DND-41 (cell line): ENCODE measurements around the gene TARP.

Source experiments
- ATAC-seq: fragments of 200-7000 bp; cut with Tn5 transposase; 3 replicates; pipeline ENCODE4 v1.9.1; 2021; ENCODE audit warnings: low read depth; ENCODE audit not compliant: insufficient read depth
- DNase-seq: peaks from one replicate; pipeline ENCODE4 v3.0.0-alpha.2; 2020
- H2AFZ ChIP-seq: 2 replicates; pipeline ENCODE4 v1.6.0; 2012; ENCODE audit warnings: low read depth, low read length
- H3K27ac ChIP-seq: 2 replicates; pipeline ENCODE4 v1.5.1; 2012; ENCODE audit warnings: low read length, inconsistent platforms
- H3K27me3 ChIP-seq: fragments of 200-600 bp; sonication (generic); 2 replicates; pipeline ENCODE4 v1.6.0; 2012; ENCODE audit warnings: low read length, mild to moderate bottlenecking, inconsistent platforms; ENCODE audit not compliant: insufficient read depth, poor library complexity
- H3K36me3 ChIP-seq: 2 replicates; pipeline ENCODE4 v1.5.1; 2012; ENCODE audit warnings: low read length, inconsistent platforms; ENCODE audit not compliant: insufficient read depth
- H3K4me1 ChIP-seq: 2 replicates; pipeline ENCODE4 v1.5.1; 2012; ENCODE audit warnings: mild to moderate bottlenecking, low read length; ENCODE audit not compliant: insufficient read depth
- H3K4me2 ChIP-seq: 2 replicates; pipeline ENCODE4 v1.6.0; 2012; ENCODE audit warnings: mild to moderate bottlenecking, moderate library complexity, low read length, inconsistent platforms; ENCODE audit not compliant: insufficient read depth
- H3K4me3 ChIP-seq, 2 experiments: fragments of 200-600 bp in 1 of 2; shearing (Covaris generic) in 1 of 2; 2 replicates each; pipeline ENCODE4 v1.5.1; 2012 to 2016; ENCODE audit warnings: inconsistent platforms in 2 of 2, low read length in 2 of 2, mild to moderate bottlenecking in 2 of 2, low read depth in 1 of 2, moderate library complexity in 1 of 2
- H3K79me2 ChIP-seq: 2 replicates; pipeline ENCODE4 v1.6.0; 2012; ENCODE audit warnings: low read length, inconsistent platforms; ENCODE audit not compliant: insufficient read depth
- H3K9ac ChIP-seq: 2 replicates; pipeline ENCODE4 v1.6.0; 2012; ENCODE audit warnings: low read depth, mild to moderate bottlenecking, inconsistent platforms, low read length, moderate library complexity
- H3K9me3 ChIP-seq: 2 replicates; pipeline ENCODE4 v1.5.1; 2012; ENCODE audit warnings: low read length, moderate library complexity, mild to moderate bottlenecking, inconsistent platforms; ENCODE audit not compliant: insufficient read depth, severe bottlenecking
- H4K20me1 ChIP-seq: 2 replicates; pipeline ENCODE4 v1.6.0; 2012; ENCODE audit warnings: low read length; ENCODE audit not compliant: insufficient read depth
- EZH2 ChIP-seq: IDR thresholded peaks from 3 replicates; pipeline ENCODE4 v1.6.1; 2012; ENCODE audit warnings: borderline replicate concordance, low read depth, mild to moderate bottlenecking, moderate library complexity, low read length, inconsistent platforms; ENCODE audit not compliant: severe bottlenecking
- TF ChIP-seq, protein P1 (sequence below): IDR thresholded peaks from 2 replicates; pipeline ENCODE4 v1.5.1; 2012; ENCODE audit warnings: borderline replicate concordance, low read length, moderate library complexity, mild to moderate bottlenecking; ENCODE audit not compliant: poor library complexity, severe bottlenecking; ENCODE audit errors: extremely low read depth

Gene TARP

DNA sequence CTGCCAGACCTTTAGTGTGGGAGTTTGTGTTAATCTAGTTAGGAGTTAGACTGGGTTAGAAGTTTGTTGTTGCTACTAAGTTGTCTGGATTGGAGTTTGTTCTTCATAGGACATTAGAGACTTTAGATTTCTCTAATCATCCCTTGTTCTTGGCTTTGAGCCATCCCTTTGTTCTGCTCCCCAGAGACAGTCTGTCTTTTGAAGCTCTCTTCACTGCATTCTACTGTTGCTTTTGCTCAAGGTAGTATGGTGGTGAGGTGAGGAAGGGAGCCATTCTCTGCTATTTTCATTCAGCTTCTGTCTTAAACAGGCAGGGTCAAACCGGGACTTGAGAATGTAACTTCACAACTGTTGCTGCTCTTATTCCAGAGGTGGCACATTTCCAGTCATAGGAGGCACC is 10.4 kb upstream of the TARP start:
- H2AFZ ChIP-seq, result no peak overlapping the region
- DNase-seq, result no peak
- ATAC-seq, result no peak
- H3K9me3 ChIP-seq, result no peaks in the 10 kb centered on the region
- H4K20me1 ChIP-seq, result no peaks in the 10 kb centered on the region
- no peak overlapping the region for H3K9ac ChIP-seq
- H3K4me1 ChIP-seq, result no peaks in the 10 kb centered on the region
- H3K4me2 ChIP-seq, result no peak overlapping the region
- H3K79me2 ChIP-seq, result no peaks in the 10 kb centered on the region
- H3K4me3 ChIP-seq, result no peak overlapping the region
- no peaks in the 10 kb centered on the region for H3K36me3 ChIP-seq
- H3K27ac ChIP-seq, result no peak overlapping the region
- H3K27me3 ChIP-seq, result no peaks in the 10 kb centered on the region
- TF ChIP-seq, protein P1, sequence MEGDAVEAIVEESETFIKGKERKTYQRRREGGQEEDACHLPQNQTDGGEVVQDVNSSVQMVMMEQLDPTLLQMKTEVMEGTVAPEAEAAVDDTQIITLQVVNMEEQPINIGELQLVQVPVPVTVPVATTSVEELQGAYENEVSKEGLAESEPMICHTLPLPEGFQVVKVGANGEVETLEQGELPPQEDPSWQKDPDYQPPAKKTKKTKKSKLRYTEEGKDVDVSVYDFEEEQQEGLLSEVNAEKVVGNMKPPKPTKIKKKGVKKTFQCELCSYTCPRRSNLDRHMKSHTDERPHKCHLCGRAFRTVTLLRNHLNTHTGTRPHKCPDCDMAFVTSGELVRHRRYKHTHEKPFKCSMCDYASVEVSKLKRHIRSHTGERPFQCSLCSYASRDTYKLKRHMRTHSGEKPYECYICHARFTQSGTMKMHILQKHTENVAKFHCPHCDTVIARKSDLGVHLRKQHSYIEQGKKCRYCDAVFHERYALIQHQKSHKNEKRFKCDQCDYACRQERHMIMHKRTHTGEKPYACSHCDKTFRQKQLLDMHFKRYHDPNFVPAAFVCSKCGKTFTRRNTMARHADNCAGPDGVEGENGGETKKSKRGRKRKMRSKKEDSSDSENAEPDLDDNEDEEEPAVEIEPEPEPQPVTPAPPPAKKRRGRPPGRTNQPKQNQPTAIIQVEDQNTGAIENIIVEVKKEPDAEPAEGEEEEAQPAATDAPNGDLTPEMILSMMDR, result no peak
- no peak for TF ChIP-seq EZH2

DNA sequence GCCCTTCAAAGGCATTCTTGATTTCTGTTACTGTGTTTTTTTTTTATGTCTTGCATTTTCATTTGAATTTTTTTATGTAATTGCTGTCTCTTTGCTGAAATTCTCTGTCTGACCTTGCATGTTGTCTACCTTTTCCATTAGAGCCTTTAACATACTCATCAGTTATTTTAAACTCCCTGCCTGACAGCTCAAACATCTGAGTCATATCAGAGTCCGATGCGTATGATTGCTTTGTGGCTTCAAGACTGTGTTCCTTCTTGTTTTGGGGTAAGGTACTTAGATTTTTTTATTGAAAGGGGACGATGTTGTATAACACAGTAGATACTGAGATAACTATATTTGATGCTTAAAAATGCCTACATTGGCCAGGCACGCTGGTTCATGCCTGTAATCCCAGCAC is 9.7 kb upstream of the TARP start:
- H3K9me3 ChIP-seq, result no peaks in the 10 kb centered on the region
- H2AFZ ChIP-seq, result no peak overlapping the region
- no peak for ATAC-seq

DNA sequence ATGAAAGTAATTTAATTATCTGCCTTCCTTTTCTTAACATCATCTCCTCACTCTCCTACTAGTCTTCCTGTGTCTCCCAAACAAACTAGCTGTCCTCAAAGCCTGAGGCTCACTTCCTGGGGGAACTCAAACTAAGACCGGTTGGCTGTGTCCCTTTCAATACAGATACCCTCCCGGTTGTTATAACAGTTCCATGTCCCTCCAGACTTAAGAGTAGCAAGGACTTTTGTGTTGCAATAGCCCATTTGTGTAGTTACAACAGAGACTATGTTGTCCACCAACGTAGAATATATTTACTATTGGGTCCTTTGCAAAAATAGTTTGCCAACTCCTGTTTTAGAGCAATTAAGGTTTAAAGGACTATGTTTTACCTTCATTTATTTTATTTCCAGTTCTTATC is 8.6 kb upstream of the TARP start:
- Histone ChIP-seq H4K20me1 (no peaks in the 10 kb centered on the region), H3K27me3 (no peaks in the 10 kb centered on the region), H3K79me2 (no peaks in the 10 kb centered on the region), H3K36me3 (no peaks in the 10 kb centered on the region), H3K9me3 (no peaks in the 10 kb centered on the region), H2AFZ (no peak overlapping the region), H3K4me2 (no peak overlapping the region), H3K4me1 (no peaks in the 10 kb centered on the region), H3K4me3 (no peak overlapping the region), H3K27ac (no peak overlapping the region), H3K9ac (no peak overlapping the region)
- no peak for DNase-seq
- TF ChIP-seq, protein P1, result no peak
- TF ChIP-seq EZH2, result no peak
- no peak for ATAC-seq

More for the DNA sequence above, 9.7 kb upstream of the TARP start:
- DNase-seq, result no peak
- no peaks in the 10 kb centered on the region for H4K20me1 ChIP-seq
- H3K27ac ChIP-seq, result no peak overlapping the region
- H3K27me3 ChIP-seq, result no peaks in the 10 kb centered on the region
- no peak overlapping the region for H3K4me2 ChIP-seq
- H3K4me3 ChIP-seq, result no peak overlapping the region
- H3K79me2 ChIP-seq, result no peaks in the 10 kb centered on the region
- no peaks in the 10 kb centered on the region for H3K4me1 ChIP-seq
- H3K36me3 ChIP-seq, result no peaks in the 10 kb centered on the region
- no peak overlapping the region for H3K9ac ChIP-seq
- TF ChIP-seq, protein P1, result no peak
- TF ChIP-seq EZH2, result no peak

DNA sequence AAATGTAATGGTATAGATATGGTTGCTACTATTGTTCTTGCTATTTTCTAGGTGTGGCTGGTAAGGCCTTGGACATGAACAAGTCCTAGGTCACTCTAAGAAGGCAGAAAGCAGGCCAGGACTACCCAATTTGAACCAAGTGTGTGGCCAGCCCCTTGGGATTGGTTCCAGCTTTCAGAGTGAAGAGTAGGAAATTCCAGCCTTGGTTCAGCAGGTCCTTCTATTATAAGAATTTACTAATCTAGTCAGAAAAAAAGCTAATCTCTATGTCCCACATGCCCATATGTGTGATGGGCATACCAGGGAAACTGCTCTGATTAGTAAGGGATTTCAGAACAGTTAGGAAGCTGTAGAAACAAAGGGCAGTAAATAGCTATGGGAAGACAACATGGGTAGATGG is 7.8 kb upstream of the TARP start:
- Histone ChIP-seq H3K79me2 (no peaks in the 10 kb centered on the region), H3K27me3 (no peaks in the 10 kb centered on the region), H3K4me3 (no peak overlapping the region), H3K4me1 (no peaks in the 10 kb centered on the region), H4K20me1 (no peaks in the 10 kb centered on the region), H3K9me3 (no peaks in the 10 kb centered on the region), H3K27ac (no peak overlapping the region), H2AFZ (no peak overlapping the region), H3K4me2 (no peak overlapping the region), H3K9ac (no peak overlapping the region), H3K36me3 (no peaks in the 10 kb centered on the region)
- TF ChIP-seq EZH2, result no peak
- TF ChIP-seq, protein P1, result no peak
- ATAC-seq, result no peak
- no peak for DNase-seq
